ENCODE results near the gene MPV17L. TPM values are rescaled to one million over a fixed set of nuclear protein-coding genes. Genes with fewer than 3 reads are reported as not detected.

Gene MPV17L
- total and polyA plus RNA-seq, 2 donors (not counting 3 experiments of a cell fraction or from before 2014, with no cell fraction given) = 0.06 to 0.22 TPM

Other genes starting within 250 kb of the MPV17L start
- 6.5 and 11.3 TPM in 2 replicates for gene NPIPA5, start 17.5 kb upstream of the MPV17L start, total RNA-seq
- gene NPIPA5, start 17.5 kb upstream of the MPV17L start, polyA plus RNA-seq = 19.6 and 25.6 TPM in 2 replicates
- gene BMERB1, start 38.8 kb downstream of the MPV17L start, total RNA-seq = 14.1 and 27.2 TPM in 2 replicates
- gene BMERB1, start 38.8 kb downstream of the MPV17L start, polyA plus RNA-seq = 17.4 and 18.6 TPM in 2 replicates
- gene MARF1, start 247.4 kb downstream of the MPV17L start, total RNA-seq = 54.3 and 58.5 TPM in 2 replicates
- gene MARF1, start 247.4 kb downstream of the MPV17L start, polyA plus RNA-seq = 11.5 and 14.6 TPM in 2 replicates